HG03095 (cell line): Measurements from ENCODE around the gene GPSM3.
"Not testable (repeated sequence)": the region's sequence is repeated elsewhere in the genome, so short reads cannot be mapped to it uniquely, and the experiment has no call there.

ENCODE experiments used
- ATAC-seq: cut with Tn5 transposase; IDR thresholded peaks from one replicate; pipeline ENCODE4 v1.9.1; 2021; ENCODE audit warnings: moderate library complexity; ENCODE audit not compliant: unreplicated experiment

GPSM3 gene

DNA sequence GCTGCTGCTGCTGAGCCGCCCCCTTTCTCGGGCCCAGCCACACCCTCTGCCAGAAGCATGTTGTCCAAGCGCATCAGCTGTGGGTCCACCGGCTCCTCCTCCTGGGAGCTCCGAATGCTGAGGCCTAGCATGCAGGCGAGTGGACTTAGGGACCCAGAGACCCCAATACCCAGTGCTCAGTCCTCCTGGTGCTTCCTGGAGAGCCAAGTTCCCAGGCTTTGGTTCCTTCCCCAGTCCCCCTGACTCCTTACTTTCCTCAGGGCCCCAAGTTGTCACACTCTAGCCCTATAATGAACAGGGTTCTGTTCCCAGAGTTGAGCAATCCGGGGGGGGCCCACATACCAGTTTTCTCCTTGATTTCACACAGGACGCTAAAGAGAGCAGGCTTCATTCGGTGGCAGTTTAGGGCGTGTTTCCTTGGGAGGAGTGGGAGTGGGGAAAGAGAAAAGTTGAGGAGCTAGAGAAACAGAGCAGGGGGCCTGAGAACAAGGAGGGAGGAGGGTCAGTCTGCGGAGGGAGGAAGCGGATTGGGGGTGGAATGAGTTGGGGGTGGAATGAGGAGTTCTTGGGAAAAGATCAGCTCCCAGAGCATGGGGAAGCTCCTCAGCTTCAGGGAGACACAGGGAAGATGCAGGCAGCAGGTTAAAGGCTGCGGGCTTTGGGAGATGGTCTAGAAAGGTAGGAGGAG lies 3.9 kb downstream of the GPSM3 start:
- no peak for ATAC-seq

- not testable (repeated sequence) for ATAC-seq
Measured at GRCh38 chr6:32187725-32188380, 4.6 kb downstream of the GPSM3 start.

GRCh38 chr6:32187009-32187709 lies 5.3 kb downstream of the GPSM3 start:
- ATAC-seq = no peak

- not testable (repeated sequence) for ATAC-seq
Measured at GRCh38 chr6:32186151-32186840, 6.1 kb downstream of the GPSM3 start.

DNA sequence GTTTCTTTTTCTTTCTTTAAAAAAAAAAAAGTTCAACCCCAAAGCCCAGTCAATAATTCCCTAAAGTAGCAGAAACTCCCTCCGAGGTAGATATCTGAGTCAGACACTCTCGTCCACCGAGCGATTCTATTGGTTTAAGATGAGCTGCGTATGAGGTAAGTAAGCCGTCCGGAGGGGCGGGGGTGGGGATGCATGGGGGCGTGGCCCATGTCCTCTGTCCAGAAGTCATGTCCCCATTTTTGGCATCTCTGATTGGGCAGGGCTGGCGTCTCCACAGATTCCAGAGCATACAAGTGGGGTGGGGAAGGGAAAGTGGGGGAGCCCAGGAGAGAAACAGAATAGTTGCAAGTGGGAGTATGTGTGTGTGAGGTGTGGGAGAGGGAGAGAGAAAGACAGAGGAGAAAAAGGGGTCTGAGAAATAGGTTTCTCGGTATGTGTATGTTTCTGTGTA lies 6.7 kb downstream of the GPSM3 start:
- ATAC-seq = not testable (repeated sequence)

DNA sequence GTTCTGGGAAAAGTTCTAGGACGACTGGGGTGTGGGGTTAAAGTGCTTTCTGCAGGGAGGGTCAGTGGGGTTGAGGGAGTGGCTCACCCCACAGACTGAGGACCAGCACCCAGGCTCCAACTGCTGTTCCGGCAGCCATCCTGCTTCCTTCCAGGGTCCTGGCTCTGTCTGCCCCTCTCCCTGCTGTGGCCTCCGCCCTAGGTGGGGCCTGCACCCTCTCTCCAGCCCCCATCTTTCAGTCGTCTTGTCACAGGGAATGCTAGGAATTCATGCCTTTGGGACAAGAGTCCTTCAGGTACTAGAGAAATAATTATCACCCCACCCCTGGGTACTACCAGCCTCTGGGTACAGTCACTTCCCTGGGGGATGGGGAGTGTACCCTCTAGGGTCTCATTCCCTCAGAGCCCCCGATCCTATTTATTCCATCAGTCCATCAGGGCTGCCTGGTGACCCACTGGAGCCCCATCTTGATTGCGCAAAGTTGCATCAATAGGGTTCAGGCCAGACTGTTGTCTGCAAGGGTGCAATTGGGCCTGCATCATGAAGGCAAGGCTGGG lies 8.3 kb downstream of the GPSM3 start, which contains the start of gene AGER:
AGER (minus strand) TSS at position 170 of the 557 bp plus-strand sequence; CDS start at position 139, 31 bp downstream.
- no peak for ATAC-seq

GRCh38 chr6:32183483-32184083 lies 8.9 kb downstream of the GPSM3 start:
- no peak for ATAC-seq

- ATAC-seq = no peak
Measured at GRCh38 chr6:32183030-32183429, 9.4 kb downstream of the GPSM3 start.

- no peak for ATAC-seq
Measured at GRCh38 chr6:32182555-32182981, 9.9 kb downstream of the GPSM3 start.

DNA sequence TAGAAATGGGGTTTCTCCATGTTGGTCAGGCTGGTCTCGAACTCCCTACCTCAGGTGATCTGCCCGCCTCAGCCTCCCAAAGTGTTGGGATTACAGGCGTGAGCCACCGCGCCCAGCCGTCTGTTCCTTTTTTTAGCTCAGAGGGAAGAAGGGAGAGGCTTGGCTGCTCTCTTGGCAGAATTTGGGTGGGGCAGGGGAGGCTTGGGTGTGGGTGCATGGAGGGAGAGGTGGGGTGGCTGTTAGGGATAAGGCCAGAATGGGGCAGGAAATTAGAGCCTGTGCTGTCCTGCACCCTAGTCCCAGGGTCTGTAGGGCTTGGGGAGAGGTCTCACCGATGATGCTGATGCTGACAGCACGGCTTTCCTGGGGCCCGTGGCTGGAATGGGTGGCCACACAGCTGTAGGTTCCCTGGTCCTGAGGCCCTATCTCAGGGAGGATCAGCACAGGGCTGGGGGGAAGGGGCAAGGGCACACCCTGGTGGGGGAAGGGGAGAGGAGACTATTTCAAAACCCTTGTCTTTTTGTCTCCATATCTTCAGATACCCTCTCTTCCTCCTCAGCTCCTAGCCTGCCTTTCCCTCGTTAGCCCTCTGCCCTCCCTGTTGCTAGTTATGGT lies 10.4 kb downstream of the GPSM3 start:
- no peak for ATAC-seq

- no peak for ATAC-seq
Measured at GRCh38 chr6:32181148-32181702, 11.2 kb downstream of the GPSM3 start.

DNA sequence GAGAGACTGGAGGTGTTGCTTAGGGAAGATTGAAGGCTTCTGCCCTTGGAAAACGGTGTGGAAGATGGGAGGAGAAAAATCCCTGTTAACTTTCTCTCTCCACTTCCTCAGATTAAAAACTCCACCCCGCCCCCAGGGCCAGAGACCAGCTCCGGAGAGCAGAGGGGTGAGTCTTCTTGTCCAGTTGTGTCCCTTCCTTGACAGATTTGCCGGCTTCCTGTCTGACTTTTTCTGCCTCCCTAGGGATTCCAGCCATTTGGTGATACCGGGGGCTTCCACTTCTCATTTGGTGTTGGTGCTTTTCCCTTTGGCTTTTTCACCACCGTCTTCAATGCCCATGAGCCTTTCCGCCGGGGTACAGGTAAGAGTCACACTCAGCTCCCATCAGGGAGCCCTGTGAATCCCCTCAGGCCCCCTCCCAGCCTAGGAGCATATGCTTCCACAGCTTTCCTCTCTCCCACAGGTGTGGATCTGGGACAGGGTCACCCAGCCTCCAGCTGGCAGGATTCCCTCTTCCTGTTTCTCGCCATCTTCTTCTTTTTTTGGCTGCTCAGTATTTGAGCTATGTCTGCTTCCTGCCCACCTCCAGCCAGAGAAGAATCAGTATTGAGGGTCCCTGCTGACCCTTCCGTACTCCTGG lies 12.6 kb downstream of the GPSM3 start:
- ATAC-seq = no peak

GRCh38 chr6:32178547-32179440 lies 13.6 kb downstream of the GPSM3 start:
- ATAC-seq = no peak

DNA sequence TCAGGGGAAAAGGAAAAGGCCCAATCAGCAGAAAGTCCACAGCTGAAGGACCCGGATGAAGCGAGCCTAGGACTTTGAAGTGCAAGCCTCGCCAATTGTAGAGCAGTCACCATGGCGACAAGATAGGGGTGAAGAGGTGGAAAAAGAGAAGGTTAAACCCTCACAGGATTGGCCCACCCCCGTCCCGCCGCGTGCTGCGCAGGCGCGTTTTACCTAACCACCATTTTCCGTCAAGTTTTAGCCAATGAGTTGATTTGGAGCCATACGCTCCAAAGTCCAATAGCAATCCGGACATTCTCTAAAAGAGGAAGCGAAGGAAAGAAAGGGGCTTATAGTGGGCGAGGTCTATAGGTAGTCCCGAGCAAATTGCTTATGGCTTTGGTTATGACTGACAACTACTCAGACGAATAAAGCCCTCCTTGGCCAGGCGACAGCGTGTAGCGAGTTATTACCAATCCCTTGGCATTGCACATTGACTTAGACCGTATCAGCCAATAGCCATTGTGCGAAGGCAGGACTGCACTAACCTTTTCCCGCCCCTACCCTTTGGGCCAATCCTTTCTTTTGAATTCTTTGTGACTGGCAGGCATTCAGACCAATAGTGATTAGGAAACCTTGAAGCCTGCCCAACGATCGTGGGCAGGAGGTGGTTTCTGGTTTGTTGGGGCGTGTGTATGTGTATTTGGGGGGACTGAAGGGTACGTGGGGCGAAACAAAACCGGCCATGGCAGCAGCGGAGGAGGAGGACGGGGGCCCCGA lies 14.5 kb downstream of the GPSM3 start, which contains the start of gene RNF5:
RNF5 (plus strand) TSS at position 618 of the 759 bp plus-strand sequence; CDS start at position 725, 107 bp downstream.
- ATAC-seq = peak; percentile 74

- ATAC-seq = no peak
Measured at GRCh38 chr6:32177183-32177787, 15.2 kb downstream of the GPSM3 start.

- no peak for ATAC-seq
Measured at GRCh38 chr6:32176476-32177182, 15.8 kb downstream of the GPSM3 start.
